H1 (cell line): Measurements from ENCODE around the gene SH3BGRL3. TPM values are rescaled to one million over a fixed set of nuclear protein-coding genes. Genes with fewer than 3 reads are reported as not detected.

ENCODE experiments used
- CHD1 ChIP-seq: IDR thresholded peaks from 2 replicates; pipeline ENCODE4 v1.6.1; 2012; ENCODE audit warnings: low read depth, low read length, improper control_type of control experiment
- CHD2 ChIP-seq: IDR thresholded peaks from 2 replicates; pipeline ENCODE4 v1.6.1; 2012; ENCODE audit warnings: low read length, improper control_type of control experiment
- CREB1 ChIP-seq: IDR thresholded peaks from 2 replicates; pipeline ENCODE4 v1.6.1; 2012; ENCODE audit warnings: inconsistent platforms
- SAP30 ChIP-seq: fragments of 300-600 bp; sonication (generic); IDR thresholded peaks from 2 replicates; pipeline ENCODE4 v1.7.1; 2012; ENCODE audit warnings: low read length, moderate library complexity, mild to moderate bottlenecking, inconsistent platforms; ENCODE audit not compliant: insufficient read depth, insufficient replicate concordance
- TAF7 ChIP-seq: optimal IDR thresholded peaks from 2 replicates; pipeline ENCODE3; 2011; ENCODE audit warnings: low read depth, mild to moderate bottlenecking, inconsistent platforms, low read length, moderate library complexity, borderline replicate concordance
- polyA plus RNA-seq, 7 experiments: library from polyadenylated mRNA; depleted of rRNA in 3 of 7; stranded (reverse) in 5 of 7; unstranded in 2 of 7; fragments of >200 nt in 5 of 7; fragments of 200-250 nt in 2 of 7; gene quantifications; 1 replicate in 5 of 7; 2 replicates in 1 of 7; 4 replicates in 1 of 7; pipeline versions ENCODE4 v1.2.1 to v1.2.3, GENCODE V29; 2011 to 2013; ENCODE audit warnings: missing spikeins in 2 of 7, mixed read lengths in 2 of 7
- total RNA-seq: library from RNA; stranded (reverse); fragmentation: NEBNext Ultra II Directional; extraction: Animal tissue kit (Norgen Biotek cat#: 25700); gene quantifications from 2 replicates; pipeline ENCODE4 v1.2.1, GENCODE V29; 2021
- TF ChIP-seq, protein P1 (sequence below): fragments of 300-600 bp; sonication (generic); IDR thresholded peaks from 2 replicates; pipeline ENCODE4 v1.7.1; 2012; ENCODE audit warnings: low read length, moderate library complexity, mild to moderate bottlenecking, inconsistent platforms; ENCODE audit not compliant: insufficient replicate concordance

Gene SH3BGRL3
- total and polyA plus RNA-seq, 2 of the 8 experiments (the other 6 are each of a cell fraction or from before 2014, with no cell fraction given): 77.8 to 107 TPM

GRCh38 chr1:26324550-26324949 is 44.7 kb downstream of the SH3BGRL3 start (continued):
- TF ChIP-seq, protein P1, sequence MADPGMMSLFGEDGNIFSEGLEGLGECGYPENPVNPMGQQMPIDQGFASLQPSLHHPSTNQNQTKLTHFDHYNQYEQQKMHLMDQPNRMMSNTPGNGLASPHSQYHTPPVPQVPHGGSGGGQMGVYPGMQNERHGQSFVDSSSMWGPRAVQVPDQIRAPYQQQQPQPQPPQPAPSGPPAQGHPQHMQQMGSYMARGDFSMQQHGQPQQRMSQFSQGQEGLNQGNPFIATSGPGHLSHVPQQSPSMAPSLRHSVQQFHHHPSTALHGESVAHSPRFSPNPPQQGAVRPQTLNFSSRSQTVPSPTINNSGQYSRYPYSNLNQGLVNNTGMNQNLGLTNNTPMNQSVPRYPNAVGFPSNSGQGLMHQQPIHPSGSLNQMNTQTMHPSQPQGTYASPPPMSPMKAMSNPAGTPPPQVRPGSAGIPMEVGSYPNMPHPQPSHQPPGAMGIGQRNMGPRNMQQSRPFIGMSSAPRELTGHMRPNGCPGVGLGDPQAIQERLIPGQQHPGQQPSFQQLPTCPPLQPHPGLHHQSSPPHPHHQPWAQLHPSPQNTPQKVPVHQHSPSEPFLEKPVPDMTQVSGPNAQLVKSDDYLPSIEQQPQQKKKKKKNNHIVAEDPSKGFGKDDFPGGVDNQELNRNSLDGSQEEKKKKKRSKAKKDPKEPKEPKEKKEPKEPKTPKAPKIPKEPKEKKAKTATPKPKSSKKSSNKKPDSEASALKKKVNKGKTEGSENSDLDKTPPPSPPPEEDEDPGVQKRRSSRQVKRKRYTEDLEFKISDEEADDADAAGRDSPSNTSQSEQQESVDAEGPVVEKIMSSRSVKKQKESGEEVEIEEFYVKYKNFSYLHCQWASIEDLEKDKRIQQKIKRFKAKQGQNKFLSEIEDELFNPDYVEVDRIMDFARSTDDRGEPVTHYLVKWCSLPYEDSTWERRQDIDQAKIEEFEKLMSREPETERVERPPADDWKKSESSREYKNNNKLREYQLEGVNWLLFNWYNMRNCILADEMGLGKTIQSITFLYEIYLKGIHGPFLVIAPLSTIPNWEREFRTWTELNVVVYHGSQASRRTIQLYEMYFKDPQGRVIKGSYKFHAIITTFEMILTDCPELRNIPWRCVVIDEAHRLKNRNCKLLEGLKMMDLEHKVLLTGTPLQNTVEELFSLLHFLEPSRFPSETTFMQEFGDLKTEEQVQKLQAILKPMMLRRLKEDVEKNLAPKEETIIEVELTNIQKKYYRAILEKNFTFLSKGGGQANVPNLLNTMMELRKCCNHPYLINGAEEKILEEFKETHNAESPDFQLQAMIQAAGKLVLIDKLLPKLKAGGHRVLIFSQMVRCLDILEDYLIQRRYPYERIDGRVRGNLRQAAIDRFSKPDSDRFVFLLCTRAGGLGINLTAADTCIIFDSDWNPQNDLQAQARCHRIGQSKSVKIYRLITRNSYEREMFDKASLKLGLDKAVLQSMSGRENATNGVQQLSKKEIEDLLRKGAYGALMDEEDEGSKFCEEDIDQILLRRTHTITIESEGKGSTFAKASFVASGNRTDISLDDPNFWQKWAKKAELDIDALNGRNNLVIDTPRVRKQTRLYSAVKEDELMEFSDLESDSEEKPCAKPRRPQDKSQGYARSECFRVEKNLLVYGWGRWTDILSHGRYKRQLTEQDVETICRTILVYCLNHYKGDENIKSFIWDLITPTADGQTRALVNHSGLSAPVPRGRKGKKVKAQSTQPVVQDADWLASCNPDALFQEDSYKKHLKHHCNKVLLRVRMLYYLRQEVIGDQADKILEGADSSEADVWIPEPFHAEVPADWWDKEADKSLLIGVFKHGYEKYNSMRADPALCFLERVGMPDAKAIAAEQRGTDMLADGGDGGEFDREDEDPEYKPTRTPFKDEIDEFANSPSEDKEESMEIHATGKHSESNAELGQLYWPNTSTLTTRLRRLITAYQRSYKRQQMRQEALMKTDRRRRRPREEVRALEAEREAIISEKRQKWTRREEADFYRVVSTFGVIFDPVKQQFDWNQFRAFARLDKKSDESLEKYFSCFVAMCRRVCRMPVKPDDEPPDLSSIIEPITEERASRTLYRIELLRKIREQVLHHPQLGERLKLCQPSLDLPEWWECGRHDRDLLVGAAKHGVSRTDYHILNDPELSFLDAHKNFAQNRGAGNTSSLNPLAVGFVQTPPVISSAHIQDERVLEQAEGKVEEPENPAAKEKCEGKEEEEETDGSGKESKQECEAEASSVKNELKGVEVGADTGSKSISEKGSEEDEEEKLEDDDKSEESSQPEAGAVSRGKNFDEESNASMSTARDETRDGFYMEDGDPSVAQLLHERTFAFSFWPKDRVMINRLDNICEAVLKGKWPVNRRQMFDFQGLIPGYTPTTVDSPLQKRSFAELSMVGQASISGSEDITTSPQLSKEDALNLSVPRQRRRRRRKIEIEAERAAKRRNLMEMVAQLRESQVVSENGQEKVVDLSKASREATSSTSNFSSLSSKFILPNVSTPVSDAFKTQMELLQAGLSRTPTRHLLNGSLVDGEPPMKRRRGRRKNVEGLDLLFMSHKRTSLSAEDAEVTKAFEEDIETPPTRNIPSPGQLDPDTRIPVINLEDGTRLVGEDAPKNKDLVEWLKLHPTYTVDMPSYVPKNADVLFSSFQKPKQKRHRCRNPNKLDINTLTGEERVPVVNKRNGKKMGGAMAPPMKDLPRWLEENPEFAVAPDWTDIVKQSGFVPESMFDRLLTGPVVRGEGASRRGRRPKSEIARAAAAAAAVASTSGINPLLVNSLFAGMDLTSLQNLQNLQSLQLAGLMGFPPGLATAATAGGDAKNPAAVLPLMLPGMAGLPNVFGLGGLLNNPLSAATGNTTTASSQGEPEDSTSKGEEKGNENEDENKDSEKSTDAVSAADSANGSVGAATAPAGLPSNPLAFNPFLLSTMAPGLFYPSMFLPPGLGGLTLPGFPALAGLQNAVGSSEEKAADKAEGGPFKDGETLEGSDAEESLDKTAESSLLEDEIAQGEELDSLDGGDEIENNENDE: no peak
- no peak for TF ChIP-seq CHD1
- no peak for TF ChIP-seq TAF7
- TF ChIP-seq SAP30: no peak
- TF ChIP-seq CREB1: no peak
- no peak for TF ChIP-seq CHD2
